ENCODE measurements around the gene MEMO1. TPM values are rescaled to one million over a fixed set of nuclear protein-coding genes. Genes with fewer than 3 reads are reported as not detected.

The MEMO1 gene
- total RNA-seq, 1 experiment from 2014 or later, result 49.5 TPM

DNA sequence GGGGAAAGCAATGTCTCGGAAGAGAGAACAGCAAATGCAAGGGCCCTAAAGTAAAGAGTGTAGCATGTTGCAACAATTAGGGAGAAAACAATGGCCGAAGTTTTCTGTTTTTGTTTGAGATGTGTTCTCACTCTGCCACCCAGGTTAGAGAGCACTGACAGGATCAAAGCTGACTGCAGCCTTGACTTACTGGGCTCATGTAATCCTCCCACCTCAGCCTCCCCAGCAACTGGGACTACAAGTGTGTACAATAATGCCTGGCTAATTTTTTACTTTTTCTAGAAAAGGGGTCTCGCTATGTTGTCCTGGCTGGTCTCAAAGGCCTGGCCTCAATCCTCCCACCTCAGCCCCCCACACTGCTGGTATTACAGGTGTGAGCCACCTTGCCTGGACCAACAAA, 23.9 kb downstream of the MEMO1 start:
- H3K27me3 ChIP-seq (ENCODE audit: low read length), result no peaks in the 10 kb centered on the region
- H3K9me2 ChIP-seq (replicated peaks; ENCODE audit: low read length), result no peaks in the 10 kb centered on the region
- peaks cover 19% of the 10 kb centered on the region; the same call in 1 of the 2 replicates for H4K20me1 ChIP-seq (ENCODE audit: low read length)
- no peak for ATAC-seq
- H3K36me3 ChIP-seq (ENCODE audit: low read depth, low read length), result no peaks in the 10 kb centered on the region
- 0 out of 2 replicates have a peak, but pooled peaks cover 3% of the 10 kb centered on the region for H3K4me1 ChIP-seq (ENCODE audit: insufficient read depth, low read length)
- intact Hi-C loops (cut with micrococcal nuclease), result no loop called here
- TF ChIP-seq, protein P1, sequence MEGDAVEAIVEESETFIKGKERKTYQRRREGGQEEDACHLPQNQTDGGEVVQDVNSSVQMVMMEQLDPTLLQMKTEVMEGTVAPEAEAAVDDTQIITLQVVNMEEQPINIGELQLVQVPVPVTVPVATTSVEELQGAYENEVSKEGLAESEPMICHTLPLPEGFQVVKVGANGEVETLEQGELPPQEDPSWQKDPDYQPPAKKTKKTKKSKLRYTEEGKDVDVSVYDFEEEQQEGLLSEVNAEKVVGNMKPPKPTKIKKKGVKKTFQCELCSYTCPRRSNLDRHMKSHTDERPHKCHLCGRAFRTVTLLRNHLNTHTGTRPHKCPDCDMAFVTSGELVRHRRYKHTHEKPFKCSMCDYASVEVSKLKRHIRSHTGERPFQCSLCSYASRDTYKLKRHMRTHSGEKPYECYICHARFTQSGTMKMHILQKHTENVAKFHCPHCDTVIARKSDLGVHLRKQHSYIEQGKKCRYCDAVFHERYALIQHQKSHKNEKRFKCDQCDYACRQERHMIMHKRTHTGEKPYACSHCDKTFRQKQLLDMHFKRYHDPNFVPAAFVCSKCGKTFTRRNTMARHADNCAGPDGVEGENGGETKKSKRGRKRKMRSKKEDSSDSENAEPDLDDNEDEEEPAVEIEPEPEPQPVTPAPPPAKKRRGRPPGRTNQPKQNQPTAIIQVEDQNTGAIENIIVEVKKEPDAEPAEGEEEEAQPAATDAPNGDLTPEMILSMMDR (conservative IDR thresholded peaks at IDR 0.05; ENCODE audit: low read depth, low read length), result no peak
- H3K27ac ChIP-seq (ENCODE audit: low read length), result no peak overlapping the region
- no peak for DNase-seq
- H3K79me2 ChIP-seq (ENCODE audit: low read length), result peaks cover 93% of the 10 kb centered on the region
- no peaks in the 10 kb centered on the region for H3K9me3 ChIP-seq (ENCODE audit: low read length)
- no peak overlapping the region for H3K4me2 ChIP-seq (ENCODE audit: low read length)
- H3F3A ChIP-seq (ENCODE audit: low read length, unreplicated experiment), result no peaks in the 10 kb centered on the region
- H3K9ac ChIP-seq (ENCODE audit: low read length), result no peak overlapping the region
- H2AFZ ChIP-seq (ENCODE audit: low read length), result no peak overlapping the region
- ChIA-PET CTCF (no interaction called here), POLR2A (ENCODE audit: unreplicated experiment) (no interaction called here)
- no peak overlapping the region for H3K4me3 ChIP-seq (ENCODE audit: low read length)
- no TSS peak for BruUV-seq (replicated peaks)

DNA sequence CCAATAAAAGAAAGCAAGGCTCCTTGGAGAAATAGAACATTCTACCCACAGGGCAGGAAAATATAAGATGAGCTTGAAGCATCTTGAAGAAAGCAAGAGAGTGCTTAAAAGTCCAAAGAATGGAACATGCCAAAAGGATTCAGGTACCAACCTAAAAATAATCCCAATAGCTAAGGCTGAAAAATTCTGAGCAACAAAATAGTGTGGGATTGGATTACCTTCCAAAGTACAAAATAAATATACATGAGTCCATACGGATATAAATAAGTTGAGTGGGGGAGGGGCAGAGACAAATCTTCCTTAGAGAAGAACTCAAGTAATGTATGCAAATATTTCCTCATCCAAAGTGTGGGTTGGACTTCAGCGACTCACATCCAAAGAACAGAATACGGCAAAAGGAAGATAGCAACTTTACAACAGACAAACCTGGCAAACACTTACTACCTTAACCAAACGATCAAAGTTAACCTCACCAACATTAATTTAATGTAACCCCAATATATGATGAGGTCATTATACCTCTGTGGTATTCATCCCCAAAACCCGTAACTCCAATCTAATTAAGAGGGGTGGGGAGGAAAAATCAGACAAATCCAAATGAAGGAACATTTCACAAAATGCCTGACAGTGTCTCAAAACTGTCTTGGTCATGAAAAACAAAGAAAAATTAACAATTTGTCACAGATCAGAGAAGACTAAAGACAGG, 26.9 kb downstream of the MEMO1 start:
- TF ChIP-seq EZH2phosphoT487 (IDR thresholded peaks at IDR 0.05; ENCODE audit: borderline replicate concordance, low read length), result no peak
- TF ChIP-seq EZH2 (IDR thresholded peaks at IDR 0.05; ENCODE audit: low read length, unreplicated experiment), result no peak
- TF ChIP-seq, protein P1 (conservative IDR thresholded peaks at IDR 0.05; ENCODE audit: low read depth, low read length), result no peak

DNA sequence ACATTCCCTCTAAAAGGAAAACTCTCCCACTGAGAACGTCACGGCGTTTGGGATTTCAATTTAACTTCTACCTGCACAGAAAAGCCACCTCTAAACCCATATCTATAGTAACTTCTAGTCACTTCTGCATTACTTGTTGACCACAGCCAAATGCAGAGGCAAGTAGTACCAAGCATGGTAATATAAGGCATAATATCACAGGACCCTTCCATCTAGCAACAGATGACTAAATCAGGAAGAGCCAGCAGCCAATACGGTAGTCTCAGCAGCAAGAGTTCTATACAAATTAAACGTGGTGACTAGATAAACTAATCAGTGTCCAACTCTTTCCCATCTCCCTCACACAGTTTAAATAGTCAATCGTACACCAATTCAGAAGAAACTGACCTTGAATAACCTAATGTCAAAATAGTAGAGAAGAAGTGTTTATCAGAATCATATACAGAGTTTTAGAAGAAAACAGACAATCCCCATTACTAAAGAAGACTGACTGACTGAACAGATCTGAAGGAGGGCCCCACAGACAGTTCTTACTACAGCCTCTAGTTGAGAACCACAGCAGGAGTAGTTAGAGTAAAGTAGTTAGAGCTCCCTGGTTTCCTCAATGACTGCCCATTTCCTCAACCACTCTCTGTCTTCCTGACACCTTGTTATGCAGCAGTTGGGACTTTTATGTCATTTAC, 30.0 kb downstream of the MEMO1 start:
- no peaks in the 10 kb centered on the region for H3F3A ChIP-seq (ENCODE audit: low read length, unreplicated experiment)
- no peaks in the 10 kb centered on the region for H3K27me3 ChIP-seq (ENCODE audit: low read length)
- DNase-seq (peak; percentile 38), ATAC-seq (peak; percentile 97)
- ChIA-PET POLR2A (ENCODE audit: unreplicated experiment) (no interaction called here), CTCF (no interaction called here)
- no peak for TF ChIP-seq EZH2 (IDR thresholded peaks at IDR 0.05; ENCODE audit: low read length, unreplicated experiment)
- TF ChIP-seq EZH2phosphoT487 (IDR thresholded peaks at IDR 0.05; ENCODE audit: borderline replicate concordance, low read length), result no peak
- TF ChIP-seq, protein P1 (conservative IDR thresholded peaks at IDR 0.05; ENCODE audit: low read depth, low read length), result no peak
- no peaks in the 10 kb centered on the region for H3K9me3 ChIP-seq (ENCODE audit: low read length)
- no TSS peak for BruUV-seq (replicated peaks)
- no peak overlapping the region for H3K4me2 ChIP-seq (ENCODE audit: low read length)
- 0 out of 2 replicates have a peak, but pooled peaks cover 11% of the 10 kb centered on the region for H4K20me1 ChIP-seq (ENCODE audit: low read length)
- no peak overlapping the region for H3K4me3 ChIP-seq (ENCODE audit: low read length)
- H3K36me3 ChIP-seq (ENCODE audit: low read depth, low read length), result no peaks in the 10 kb centered on the region
- H3K9me2 ChIP-seq (replicated peaks; ENCODE audit: low read length), result no peaks in the 10 kb centered on the region
- no peak overlapping the region for H3K9ac ChIP-seq (ENCODE audit: low read length)
- intact Hi-C loops (cut with micrococcal nuclease), result no loop called here
- peaks cover 90% of the 10 kb centered on the region for H3K79me2 ChIP-seq (ENCODE audit: low read length)
- no peak overlapping the region for H3K27ac ChIP-seq (ENCODE audit: low read length)
- no peaks in the 10 kb centered on the region for H3K4me1 ChIP-seq (ENCODE audit: insufficient read depth, low read length)
- H2AFZ ChIP-seq (ENCODE audit: low read length), result no peak overlapping the region

More for the DNA sequence above, 26.9 kb downstream of the MEMO1 start:
- Histone ChIP-seq H2AFZ (ENCODE audit: low read length) (no peak overlapping the region), H3K27me3 (ENCODE audit: low read length) (no peaks in the 10 kb centered on the region), H3K9ac (ENCODE audit: low read length) (no peak overlapping the region), H4K20me1 (ENCODE audit: low read length) (peaks cover 20% of the 10 kb centered on the region; the same call in 1 of the 2 replicates), H3K79me2 (ENCODE audit: low read length) (peaks cover 94% of the 10 kb centered on the region), H3K27ac (ENCODE audit: low read length) (no peak overlapping the region), H3K36me3 (ENCODE audit: low read depth, low read length) (no peaks in the 10 kb centered on the region), H3F3A (ENCODE audit: low read length, unreplicated experiment) (no peaks in the 10 kb centered on the region), H3K4me2 (ENCODE audit: low read length) (no peak overlapping the region), H3K4me3 (ENCODE audit: low read length) (no peak overlapping the region), H3K9me2 (replicated peaks; ENCODE audit: low read length) (no peaks in the 10 kb centered on the region), H3K9me3 (ENCODE audit: low read length) (no peaks in the 10 kb centered on the region), H3K4me1 (ENCODE audit: insufficient read depth, low read length) (no peaks in the 10 kb centered on the region)
- intact Hi-C loops (cut with micrococcal nuclease), result no loop called here
- BruUV-seq (replicated peaks), result no TSS peak
- ChIA-PET POLR2A (ENCODE audit: unreplicated experiment) (no interaction called here), CTCF (no interaction called here)
- ATAC-seq, result no peak
- no peak for DNase-seq

Data from PC-3 (cell line).